HepG2 (cell line): ENCODE results near the gene DYRK1B.

ENCODE experiments used
- CREB1 ChIP-seq, 2 experiments: fragments of 450-650 bp in 1 of 2; IDR thresholded peaks; 2 replicates each; pipeline ENCODE4 v1.6.1; 2016 to 2017; ENCODE audit warnings: control low read depth in 1 of 2, mild to moderate bottlenecking in 1 of 2, missing compliant biosample characterization in 1 of 2, missing genetic modification characterization in 1 of 2
- EP300 ChIP-seq, 3 experiments: sonication (generic) in 1 of 3; formaldehyde crosslinking in 1 of 3; IDR thresholded peaks; 2 replicates each; pipeline versions ENCODE4 v1.5.1 to v1.6.1; 2011 to 2020; ENCODE audit warnings: low read depth in 2 of 3, low read length in 2 of 3, borderline replicate concordance in 1 of 3, improper control_type of control experiment in 1 of 3, mild to moderate bottlenecking in 1 of 3, missing genetic modification reagents in 1 of 3, moderate library complexity in 1 of 3
- JUN ChIP-seq: sonication (generic); formaldehyde crosslinking; IDR thresholded peaks from 2 replicates; pipeline ENCODE4 v1.4.0; 2020; ENCODE audit warnings: mild to moderate bottlenecking, missing genetic modification reagents
- MXD4 ChIP-seq: IDR thresholded peaks from 2 replicates; pipeline ENCODE4 v1.6.1; 2016; ENCODE audit warnings: mild to moderate bottlenecking, missing biosample characterization, missing genetic modification reagents
- PHF20 ChIP-seq: sonication (generic); formaldehyde crosslinking; IDR thresholded peaks from 2 replicates; pipeline ENCODE4 v1.5.0; 2020; ENCODE audit warnings: mild to moderate bottlenecking, missing genetic modification reagents
- POLR2AphosphoS5 ChIP-seq: IDR thresholded peaks from 2 replicates; pipeline ENCODE4 v1.6.1; 2012; ENCODE audit warnings: low read depth, low read length
- SMC3 ChIP-seq: IDR thresholded peaks from 2 replicates; pipeline ENCODE4 v1.6.1; 2011; ENCODE audit warnings: low read length, improper control_type of control experiment
- ZFP82 ChIP-seq: sonication (generic); formaldehyde crosslinking; IDR thresholded peaks from 2 replicates; pipeline ENCODE4 v1.5.1; 2020; ENCODE audit warnings: mild to moderate bottlenecking, missing genetic modification reagents, borderline replicate concordance
- ZNF816 ChIP-seq: sonication (generic); formaldehyde crosslinking; IDR thresholded peaks from 2 replicates; pipeline ENCODE4 v1.8.0; 2022; ENCODE audit warnings: missing genetic modification reagents, mild to moderate bottlenecking, borderline replicate concordance
- TF ChIP-seq, protein P1 (sequence below): sonication (generic); formaldehyde crosslinking; IDR thresholded peaks from 2 replicates; pipeline ENCODE4 v1.5.0; 2020; ENCODE audit warnings: mild to moderate bottlenecking, missing genetic modification reagents, moderate library complexity

GRCh38 chr19:39846678-39847486, 12.9 kb upstream of the DYRK1B start:
- TF ChIP-seq SMC3: no peak
- TF ChIP-seq ZNF816 (CRISPR knock-in tag): no peak
- TF ChIP-seq POLR2AphosphoS5: no peak
- no peak for TF ChIP-seq EP300 (IDR thresholded peaks at IDR 0.05; ENCODE audit: low read depth in 2 of 2, low read length in 2 of 2)
- no peak for TF ChIP-seq EP300 (CRISPR knock-in tag; IDR thresholded peaks at IDR 0.05; ENCODE audit: borderline replicate concordance)
- no peak for TF ChIP-seq JUN (CRISPR knock-in tag)
- TF ChIP-seq CREB1 (IDR thresholded peaks at IDR 0.05): no peak
- TF ChIP-seq CREB1 (CRISPR knock-in tag; IDR thresholded peaks at IDR 0.05): no peak
- TF ChIP-seq MXD4 (CRISPR knock-in tag): no peak
- TF ChIP-seq PHF20 (CRISPR knock-in tag): no peak
- TF ChIP-seq, protein P1, sequence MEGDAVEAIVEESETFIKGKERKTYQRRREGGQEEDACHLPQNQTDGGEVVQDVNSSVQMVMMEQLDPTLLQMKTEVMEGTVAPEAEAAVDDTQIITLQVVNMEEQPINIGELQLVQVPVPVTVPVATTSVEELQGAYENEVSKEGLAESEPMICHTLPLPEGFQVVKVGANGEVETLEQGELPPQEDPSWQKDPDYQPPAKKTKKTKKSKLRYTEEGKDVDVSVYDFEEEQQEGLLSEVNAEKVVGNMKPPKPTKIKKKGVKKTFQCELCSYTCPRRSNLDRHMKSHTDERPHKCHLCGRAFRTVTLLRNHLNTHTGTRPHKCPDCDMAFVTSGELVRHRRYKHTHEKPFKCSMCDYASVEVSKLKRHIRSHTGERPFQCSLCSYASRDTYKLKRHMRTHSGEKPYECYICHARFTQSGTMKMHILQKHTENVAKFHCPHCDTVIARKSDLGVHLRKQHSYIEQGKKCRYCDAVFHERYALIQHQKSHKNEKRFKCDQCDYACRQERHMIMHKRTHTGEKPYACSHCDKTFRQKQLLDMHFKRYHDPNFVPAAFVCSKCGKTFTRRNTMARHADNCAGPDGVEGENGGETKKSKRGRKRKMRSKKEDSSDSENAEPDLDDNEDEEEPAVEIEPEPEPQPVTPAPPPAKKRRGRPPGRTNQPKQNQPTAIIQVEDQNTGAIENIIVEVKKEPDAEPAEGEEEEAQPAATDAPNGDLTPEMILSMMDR (CRISPR knock-in tag): no peak
- no peak for TF ChIP-seq ZFP82 (CRISPR knock-in tag)
